ENCODE results near the gene SMAD6. TPM values are rescaled to one million over a fixed set of nuclear protein-coding genes. Genes with fewer than 3 reads are reported as not detected.

SMAD6 gene
- total RNA-seq, 1 donor from 2014 or later = 16.2 TPM

- DNase-seq = no peak
Measured at GRCh38 chr15:66760097-66760967, 58.3 kb downstream of the SMAD6 start.

GRCh38 chr15:66760968-66761725 is 59.1 kb downstream of the SMAD6 start:
- no peak for DNase-seq

- DNase-seq = no peak
Measured at GRCh38 chr15:66761726-66762595, 59.9 kb downstream of the SMAD6 start.

GRCh38 chr15:66763186-66764071 is 61.4 kb downstream of the SMAD6 start:
- no peak for DNase-seq

- DNase-seq = peak; percentile 37
Measured at GRCh38 chr15:66764072-66764786, 62.2 kb downstream of the SMAD6 start.

GRCh38 chr15:66765478-66766281 is 63.6 kb downstream of the SMAD6 start:
- DNase-seq = peak; percentile 10

GRCh38 chr15:66766282-66767230 is 64.5 kb downstream of the SMAD6 start:
- DNase-seq = no peak

- no peak for DNase-seq
Measured at GRCh38 chr15:66767240-66767659, 65.2 kb downstream of the SMAD6 start.

- DNase-seq = no peak
Measured at GRCh38 chr15:66768987-66769386, 67.0 kb downstream of the SMAD6 start.

- DNase-seq = no peak
Measured at GRCh38 chr15:66770518-66771350, 68.7 kb downstream of the SMAD6 start.

- DNase-seq = no peak
Measured at GRCh38 chr15:66771351-66771650, 69.3 kb downstream of the SMAD6 start.

- no peak for DNase-seq
Measured at GRCh38 chr15:66772604-66773128, 70.6 kb downstream of the SMAD6 start.

GRCh38 chr15:66773129-66773873 is 71.3 kb downstream of the SMAD6 start:
- peak; percentile 16 for DNase-seq

- peak; percentile 66 for DNase-seq
Measured at GRCh38 chr15:66774001-66774814, 72.2 kb downstream of the SMAD6 start.

GRCh38 chr15:66775127-66776105 is 73.4 kb downstream of the SMAD6 start:
- DNase-seq = no peak

Measured in skin of body (tissue), 2 donors.